GM12864 (cell line): ENCODE data around the gene CHCHD3.

Experiments
- DNase-seq: peaks from one replicate; pipeline ENCODE4 v3.0.0-alpha.2; 2011; ENCODE audit warnings: low read depth
- H3K4me3 ChIP-seq: 2 replicates; pipeline ENCODE4 v1.5.1; 2011; ENCODE audit warnings: mild to moderate bottlenecking, low read depth, low read length, control low read depth
- TF ChIP-seq, protein P1 (sequence below): IDR thresholded peaks from 2 replicates; pipeline ENCODE4 v1.5.1; 2011; ENCODE audit warnings: low read depth, mild to moderate bottlenecking, moderate library complexity, low read length, control low read depth, inconsistent platforms; ENCODE audit errors: missing control alignments

CHCHD3 gene

DNA sequence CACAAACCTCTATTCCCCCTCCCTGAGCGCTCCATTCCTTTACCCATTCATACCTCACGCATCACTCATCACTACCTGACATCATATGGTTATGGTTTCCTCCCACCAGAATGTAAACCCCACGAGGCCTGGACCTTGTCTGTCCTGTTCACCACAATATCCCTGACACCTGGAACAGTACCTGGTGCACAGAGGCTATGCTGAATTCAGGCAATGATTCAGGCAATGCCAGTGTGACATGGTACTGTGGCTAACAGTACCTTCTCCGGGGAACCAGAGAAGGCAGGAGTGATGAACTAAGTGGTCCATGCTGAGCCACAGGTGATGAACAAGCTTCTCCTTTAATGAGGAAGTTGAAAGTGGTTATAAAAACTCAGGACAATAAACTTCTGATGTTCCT lies 303.1 kb downstream of the CHCHD3 start:
- H3K4me3 ChIP-seq = no peak overlapping the region
- TF ChIP-seq, protein P1, sequence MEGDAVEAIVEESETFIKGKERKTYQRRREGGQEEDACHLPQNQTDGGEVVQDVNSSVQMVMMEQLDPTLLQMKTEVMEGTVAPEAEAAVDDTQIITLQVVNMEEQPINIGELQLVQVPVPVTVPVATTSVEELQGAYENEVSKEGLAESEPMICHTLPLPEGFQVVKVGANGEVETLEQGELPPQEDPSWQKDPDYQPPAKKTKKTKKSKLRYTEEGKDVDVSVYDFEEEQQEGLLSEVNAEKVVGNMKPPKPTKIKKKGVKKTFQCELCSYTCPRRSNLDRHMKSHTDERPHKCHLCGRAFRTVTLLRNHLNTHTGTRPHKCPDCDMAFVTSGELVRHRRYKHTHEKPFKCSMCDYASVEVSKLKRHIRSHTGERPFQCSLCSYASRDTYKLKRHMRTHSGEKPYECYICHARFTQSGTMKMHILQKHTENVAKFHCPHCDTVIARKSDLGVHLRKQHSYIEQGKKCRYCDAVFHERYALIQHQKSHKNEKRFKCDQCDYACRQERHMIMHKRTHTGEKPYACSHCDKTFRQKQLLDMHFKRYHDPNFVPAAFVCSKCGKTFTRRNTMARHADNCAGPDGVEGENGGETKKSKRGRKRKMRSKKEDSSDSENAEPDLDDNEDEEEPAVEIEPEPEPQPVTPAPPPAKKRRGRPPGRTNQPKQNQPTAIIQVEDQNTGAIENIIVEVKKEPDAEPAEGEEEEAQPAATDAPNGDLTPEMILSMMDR = no peak
- no peak for DNase-seq

DNA sequence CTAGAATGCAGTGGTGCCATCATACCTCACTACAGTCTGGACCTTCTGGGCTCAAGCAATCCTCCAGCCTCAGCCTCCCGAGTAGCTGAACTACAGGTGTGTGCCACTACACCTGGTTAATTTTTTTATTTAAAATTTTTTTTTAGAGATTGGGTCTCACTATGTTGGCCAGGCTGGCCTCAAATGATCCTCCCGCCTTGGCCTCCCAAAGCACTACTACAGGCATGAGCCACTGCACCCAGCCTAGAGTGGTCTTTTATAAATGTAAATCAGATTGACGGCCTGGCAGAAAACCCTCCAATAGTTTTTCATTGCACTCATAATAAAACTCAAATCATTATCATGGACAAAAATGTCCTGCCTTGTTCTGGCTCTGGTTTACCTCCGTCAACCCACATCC lies 303.9 kb downstream of the CHCHD3 start:
- no peak overlapping the region for H3K4me3 ChIP-seq
- TF ChIP-seq, protein P1 = no peak
- no peak for DNase-seq

DNA sequence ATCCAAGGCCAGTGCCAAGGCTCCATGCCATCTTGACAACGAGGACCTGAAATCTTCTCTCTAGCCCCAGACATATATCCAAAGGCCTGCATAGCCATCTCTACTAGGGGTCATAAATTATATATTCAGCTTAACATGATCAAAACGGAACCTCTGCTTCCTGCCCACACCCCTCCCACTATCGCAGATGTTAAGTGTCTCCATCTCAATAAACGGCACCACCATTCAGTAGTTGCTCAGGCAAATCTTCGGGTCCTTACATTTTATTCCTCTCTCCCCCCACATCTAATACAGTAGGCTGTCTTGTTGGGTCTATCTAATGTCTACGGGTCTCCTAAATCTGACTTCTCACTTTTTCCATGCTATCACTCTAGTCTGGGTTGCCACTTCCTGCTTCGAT lies 304.5 kb downstream of the CHCHD3 start:
- TF ChIP-seq, protein P1 = no peak
- no peak overlapping the region for H3K4me3 ChIP-seq
- no peak for DNase-seq

DNA sequence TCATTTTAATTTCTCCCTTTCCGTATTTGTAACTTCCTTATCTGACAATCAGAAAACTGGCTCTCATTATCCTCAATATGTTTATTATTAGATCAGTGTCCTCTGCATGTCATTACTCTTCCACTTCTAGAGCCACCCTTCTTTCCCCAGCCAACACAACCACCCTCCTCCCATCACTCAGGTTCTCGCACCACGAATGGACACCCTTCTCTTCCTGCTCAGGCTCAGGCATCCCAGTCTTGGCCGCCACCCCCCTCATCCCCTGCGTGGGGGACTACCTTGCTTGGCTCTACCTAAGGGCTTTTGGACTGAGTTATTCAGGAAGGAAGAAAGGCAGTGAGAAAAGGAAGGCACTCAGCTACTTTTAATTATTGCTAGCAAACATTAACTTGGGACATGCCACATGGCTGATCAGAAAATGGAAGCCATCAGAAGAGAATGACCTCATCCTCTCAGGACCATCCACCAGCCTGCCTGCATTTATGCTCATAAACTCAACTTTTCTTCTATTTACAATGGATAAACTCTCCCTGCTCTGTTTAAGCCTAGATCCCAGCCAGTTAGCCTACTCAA lies 305.8 kb downstream of the CHCHD3 start:
- no peak for DNase-seq
- TF ChIP-seq, protein P1 = no peak
- H3K4me3 ChIP-seq = no peak overlapping the region

DNA sequence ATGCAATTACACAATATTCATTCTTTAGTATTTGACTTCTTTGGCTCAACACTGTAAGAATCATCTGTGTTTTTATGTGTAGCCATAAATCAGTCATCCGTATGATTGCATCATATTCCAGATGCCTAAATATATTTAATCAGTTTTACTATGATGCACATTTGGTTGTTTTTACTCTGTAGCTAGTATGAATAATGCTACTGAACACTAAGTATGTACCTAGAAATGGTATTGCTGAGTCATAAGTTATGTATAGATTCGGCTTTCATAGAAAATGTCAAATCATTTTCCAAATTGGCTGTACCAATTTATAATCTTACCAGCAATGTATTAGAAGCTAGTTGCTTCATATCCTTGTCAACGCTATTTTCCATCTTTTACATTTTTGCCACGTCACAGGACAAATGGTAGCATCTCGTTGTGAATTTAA lies 308.3 kb downstream of the CHCHD3 start:
- TF ChIP-seq, protein P1 = no peak
- no peak overlapping the region for H3K4me3 ChIP-seq
- DNase-seq = no peak

DNA sequence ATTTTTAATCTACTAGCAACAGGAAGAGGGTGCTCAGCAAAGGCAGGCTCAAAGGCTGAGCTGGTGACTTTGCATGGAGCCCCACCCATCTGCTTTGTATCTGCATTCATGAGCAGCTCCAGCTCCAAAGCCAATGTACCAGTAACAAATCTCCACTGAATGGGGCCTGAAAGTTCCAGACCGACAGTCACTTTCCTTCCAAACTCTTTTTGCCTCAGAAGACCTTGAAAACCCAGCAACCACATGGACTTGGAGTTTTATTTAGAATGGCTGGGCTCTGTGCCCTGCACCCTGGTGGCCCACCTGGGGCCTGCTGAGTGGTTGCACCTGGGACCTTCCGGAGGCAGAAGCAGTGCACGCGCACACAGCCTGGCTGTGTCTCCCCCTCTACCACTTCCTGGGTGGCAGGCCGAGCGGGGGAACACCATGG lies 310.6 kb downstream of the CHCHD3 start:
- TF ChIP-seq, protein P1 = no peak
- DNase-seq = no peak
- H3K4me3 ChIP-seq = no peak overlapping the region

DNA sequence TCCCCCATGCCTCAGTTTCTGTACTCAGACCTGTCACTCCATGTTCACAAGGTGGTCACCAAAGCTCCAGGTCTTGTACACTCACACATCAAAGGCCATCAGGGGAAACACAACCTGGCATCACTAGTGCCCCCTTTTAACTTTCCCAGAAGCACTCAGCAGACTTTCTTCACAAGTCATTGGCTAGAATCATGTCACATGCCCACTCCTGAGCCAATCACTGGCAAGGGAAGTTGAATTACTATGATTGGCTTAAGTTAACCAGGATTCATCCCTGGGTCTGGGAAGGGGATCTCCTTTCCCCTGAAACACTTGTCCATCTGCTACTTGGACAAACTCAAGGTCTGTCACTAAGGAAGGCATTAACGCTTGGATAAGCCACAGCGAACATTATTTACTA lies 311.8 kb downstream of the CHCHD3 start:
- H3K4me3 ChIP-seq = no peak overlapping the region

More for the DNA sequence above, 311.8 kb downstream of the CHCHD3 start:
- TF ChIP-seq, protein P1 = no peak
- no peak for DNase-seq
